Measurements from ENCODE around the gene PSMB9.

GRCh38 chr6:32886681-32887383, 32.8 kb downstream of the PSMB9 start:
- TF ChIP-seq POLR2A (IDR thresholded peaks at IDR 0.05) (no peak), CTCF (IDR thresholded peaks at IDR 0.05) (no peak)
